Activated CD4-positive, alpha-beta T cell treated with anti-CD3 and anti-CD28 coated beads, Interleukin-2, amount 50 U/mL, for 1 hour (primary cell): Measurements from ENCODE around the gene C8G.

Experiments
- DNase-seq: peaks from one replicate; pipeline ENCODE4 v3.0.0-alpha.2; 2020

C8G gene

GRCh38 chr9:136988872-136989271 is 43.8 kb downstream of the C8G start:
- no peak for DNase-seq

- no peak for DNase-seq
Observed at GRCh38 chr9:136990242-136990911, 45.3 kb downstream of the C8G start.

GRCh38 chr9:136991993-136992818 is 47.2 kb downstream of the C8G start, which contains the start of gene PAXX:
PAXX (plus strand) TSS chr9:136992422; CDS start chr9:136992444, 22 bp downstream.
- peak; percentile 93 for DNase-seq

DNA sequence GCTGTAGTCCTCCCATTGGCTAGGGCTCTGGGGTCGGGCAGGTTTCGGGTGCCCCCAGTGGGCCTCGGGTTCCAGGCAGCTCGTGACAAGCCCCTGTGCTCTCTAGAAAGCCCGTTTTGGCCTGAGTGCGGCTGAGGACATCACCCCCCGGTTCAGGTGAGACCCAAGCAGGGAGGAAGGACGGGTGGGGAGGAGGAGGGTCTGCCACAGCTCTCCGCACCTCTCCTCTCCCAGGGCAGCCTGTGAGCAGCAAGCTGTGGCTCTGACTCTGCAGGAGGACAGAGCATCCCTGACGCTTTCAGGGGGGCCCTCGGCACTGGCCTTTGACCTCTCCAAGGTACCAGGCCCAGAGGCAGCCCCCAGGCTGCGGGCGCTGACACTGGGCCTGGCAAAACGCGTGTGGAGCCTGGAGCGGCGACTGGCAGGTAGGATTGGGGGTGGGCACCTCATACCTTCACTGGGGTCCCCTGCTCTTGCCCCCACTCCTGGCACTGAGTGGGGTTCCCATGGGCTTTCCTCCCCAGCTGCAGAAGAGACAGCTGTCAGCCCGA is 47.9 kb downstream of the C8G start:
- DNase-seq: no peak

DNA sequence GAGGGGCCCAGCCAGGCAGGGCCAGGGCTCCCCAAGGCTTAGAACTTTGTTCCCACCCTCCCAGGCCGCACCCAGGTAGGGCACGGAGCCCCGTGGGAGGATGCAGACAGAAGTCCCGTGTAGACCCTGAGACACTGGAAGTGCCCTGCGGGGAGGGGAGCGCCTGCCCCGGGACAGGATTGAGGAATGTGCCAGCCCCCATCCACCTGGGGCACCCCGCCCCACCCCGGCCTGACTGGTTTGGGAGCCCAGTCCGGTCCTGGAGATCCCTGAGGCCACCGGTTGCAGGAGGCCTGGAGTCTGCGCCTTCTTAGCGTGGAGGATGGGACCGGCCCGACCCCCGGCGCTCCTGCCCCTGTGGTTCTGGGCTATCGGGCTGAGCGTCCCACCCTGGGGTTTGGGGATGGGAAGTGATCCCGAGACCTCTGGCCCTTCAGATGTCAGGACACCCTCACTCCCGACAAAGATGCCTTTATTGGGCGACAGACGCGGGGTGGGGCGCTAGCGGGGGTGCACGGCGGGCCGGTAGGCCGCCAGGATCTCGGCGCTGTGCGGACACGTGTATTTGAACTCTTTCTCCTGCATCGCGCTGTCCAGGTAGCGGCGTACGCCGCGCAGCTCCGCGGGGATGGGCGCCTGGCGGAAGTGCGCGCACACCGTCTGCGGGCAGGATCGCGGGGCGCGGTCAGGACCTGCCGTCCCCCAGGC is 49.3 kb downstream of the C8G start:
- DNase-seq: no peak

- DNase-seq: no peak
Observed at GRCh38 chr9:136994888-136995230, 49.8 kb downstream of the C8G start.

DNA sequence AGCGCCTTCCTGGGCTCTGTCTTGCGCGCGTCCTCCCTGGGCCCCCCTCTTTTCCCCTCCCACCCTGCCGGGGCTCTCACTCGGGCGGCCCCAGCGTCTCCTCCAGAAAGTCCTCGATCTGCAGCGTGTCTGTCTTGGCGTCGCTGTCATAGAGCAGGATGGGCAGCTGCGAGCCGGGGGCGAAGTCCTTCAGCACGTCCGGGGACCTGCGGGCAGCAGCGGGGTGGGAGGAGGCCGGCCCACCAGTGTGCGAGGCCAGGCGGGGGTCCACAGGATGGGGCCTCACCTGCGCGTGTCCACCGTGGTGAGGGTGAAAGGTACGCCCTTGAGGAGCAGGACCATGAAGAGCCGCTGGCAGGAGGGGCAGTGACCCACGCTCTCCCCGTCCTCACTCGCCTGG is 50.3 kb downstream of the C8G start:
- no peak for DNase-seq

- no peak for DNase-seq
Observed at GRCh38 chr9:136995772-136996311, 50.8 kb downstream of the C8G start.
